ENCODE measurements around the gene ARHGAP22.

DNA sequence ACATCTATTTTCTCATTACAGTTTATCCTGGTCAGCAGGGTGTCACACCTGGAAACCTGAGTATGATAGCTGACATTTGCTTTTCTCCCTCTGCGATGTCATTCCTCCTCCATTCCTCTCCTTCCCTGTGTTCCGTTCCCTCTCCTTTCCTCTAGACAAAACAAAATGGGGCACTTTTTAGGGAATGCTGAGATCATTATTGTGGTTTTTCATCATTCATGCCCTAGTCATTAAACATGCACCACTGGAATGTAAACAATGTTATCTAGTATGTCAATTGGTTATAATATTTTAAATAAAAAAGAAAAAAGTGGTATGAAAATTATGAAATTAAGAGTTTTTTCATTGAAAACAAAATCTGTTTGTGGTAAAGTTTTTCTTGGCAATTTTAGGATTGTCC is 165.8 kb downstream of the ARHGAP22 start:
- TF ChIP-seq SP1 (IDR thresholded peaks at IDR 0.05) (no peak), EGR1 (IDR thresholded peaks at IDR 0.05; ENCODE audit: low read depth in 2 of 2) (no peak), NR2F2 (IDR thresholded peaks at IDR 0.05) (no peak), TAF1 (conservative IDR thresholded peaks at IDR 0.05) (no peak), RAD21 (IDR thresholded peaks at IDR 0.05) (no peak), JUND (IDR thresholded peaks at IDR 0.05) (no peak)
- TF ChIP-seq, protein P1, sequence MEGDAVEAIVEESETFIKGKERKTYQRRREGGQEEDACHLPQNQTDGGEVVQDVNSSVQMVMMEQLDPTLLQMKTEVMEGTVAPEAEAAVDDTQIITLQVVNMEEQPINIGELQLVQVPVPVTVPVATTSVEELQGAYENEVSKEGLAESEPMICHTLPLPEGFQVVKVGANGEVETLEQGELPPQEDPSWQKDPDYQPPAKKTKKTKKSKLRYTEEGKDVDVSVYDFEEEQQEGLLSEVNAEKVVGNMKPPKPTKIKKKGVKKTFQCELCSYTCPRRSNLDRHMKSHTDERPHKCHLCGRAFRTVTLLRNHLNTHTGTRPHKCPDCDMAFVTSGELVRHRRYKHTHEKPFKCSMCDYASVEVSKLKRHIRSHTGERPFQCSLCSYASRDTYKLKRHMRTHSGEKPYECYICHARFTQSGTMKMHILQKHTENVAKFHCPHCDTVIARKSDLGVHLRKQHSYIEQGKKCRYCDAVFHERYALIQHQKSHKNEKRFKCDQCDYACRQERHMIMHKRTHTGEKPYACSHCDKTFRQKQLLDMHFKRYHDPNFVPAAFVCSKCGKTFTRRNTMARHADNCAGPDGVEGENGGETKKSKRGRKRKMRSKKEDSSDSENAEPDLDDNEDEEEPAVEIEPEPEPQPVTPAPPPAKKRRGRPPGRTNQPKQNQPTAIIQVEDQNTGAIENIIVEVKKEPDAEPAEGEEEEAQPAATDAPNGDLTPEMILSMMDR (IDR thresholded peaks at IDR 0.05; ENCODE audit: low read depth, low read length, missing input control) = no peak
